Thymus (tissue), 11 donors: ENCODE results near the gene SKAP1. TPM values are rescaled to one million over a fixed set of nuclear protein-coding genes. Genes with fewer than 3 reads are reported as not detected.

Source experiments
- DNase-seq, 9 donors: peaks; one replicate each; pipeline ENCODE4 v3.0.0-alpha.2; 2013; ENCODE audit warnings: low spot score in 9 of 9, low read depth in 6 of 9, missing footprints in 1 of 9
- H3K27ac ChIP-seq, 2 donors: one replicate each; pipeline ENCODE4 v1.5.1; 2013; ENCODE audit warnings: control low read depth in 1 of 2, low read depth in 1 of 2, low read length in 1 of 2, mild to moderate bottlenecking in 1 of 2, moderate library complexity in 1 of 2
- H3K27me3 ChIP-seq, 2 donors: one replicate each; pipeline ENCODE4 v1.5.1; 2013; ENCODE audit warnings: low read length in 1 of 2; ENCODE audit not compliant: control insufficient read depth in 2 of 2, insufficient read depth in 1 of 2
- H3K36me3 ChIP-seq, 2 donors: one replicate each; pipeline ENCODE4 v1.5.1; 2013; ENCODE audit warnings: low read length in 1 of 2, mild to moderate bottlenecking in 1 of 2, moderate library complexity in 1 of 2; ENCODE audit not compliant: control insufficient read depth in 2 of 2, insufficient read depth in 2 of 2
- H3K4me1 ChIP-seq, 2 donors: one replicate each; pipeline ENCODE4 v1.5.1; 2013; ENCODE audit warnings: low read length in 2 of 2; ENCODE audit not compliant: control insufficient read depth in 2 of 2, insufficient read depth in 2 of 2
- H3K4me3 ChIP-seq, 2 donors: one replicate each; pipeline ENCODE4 v1.5.1; 2013; ENCODE audit warnings: low read length in 2 of 2, control low read depth in 1 of 2, mild to moderate bottlenecking in 1 of 2
- H3K9me3 ChIP-seq, 2 donors: one replicate each; pipeline ENCODE4 v1.5.1; 2013; ENCODE audit warnings: low read length in 1 of 2, mild to moderate bottlenecking in 1 of 2; ENCODE audit not compliant: control insufficient read depth in 2 of 2, insufficient read depth in 1 of 2
- WGBS: extraction: QIAGEN DNeasy Blood & Tissue Kit; methylation state at CpG from one replicate; pipeline ENCODE4 v1.1.7; 2013; 5-methylcytosine and 5-hydroxymethylcytosine counted together
- polyA plus RNA-seq: library from polyadenylated mRNA; stranded (reverse); fragments of 200-250 nt; gene quantifications from one replicate; pipeline ENCODE4 v1.2.3, GENCODE V29; 2013
- total RNA-seq: library from RNA; stranded (reverse); fragments of 120-200 nt; gene quantifications from one replicate; pipeline ENCODE4 v1.2.4, GENCODE V29; 2013
- donor health status: healthy.

Gene SKAP1
- total and polyA plus RNA-seq, 2 donors: 28.8 to 64.4 TPM

- Histone ChIP-seq H3K36me3 (peaks cover 4 to 13% of the 10 kb centered on the region in 2 donors), H3K4me3 (no peak overlapping the region), H3K27ac (no peak overlapping the region), H3K9me3 (no peaks in the 10 kb centered on the region), H3K27me3 (no peaks in the 10 kb centered on the region), H3K4me1 (no peaks in the 10 kb centered on the region)
- no peak for DNase-seq
- 75% methylated on average over 5 of the region's 5 CpGs for WGBS
Measured at GRCh38 chr17:48128400-48128799, 301.6 kb downstream of the SKAP1 start.

GRCh38 chr17:48127371-48128051 lies 302.5 kb downstream of the SKAP1 start:
- H3K27me3 ChIP-seq: no peaks in the 10 kb centered on the region
- H3K4me1 ChIP-seq: no peaks in the 10 kb centered on the region
- H3K4me3 ChIP-seq: no peak overlapping the region
- no peaks in the 10 kb centered on the region for H3K9me3 ChIP-seq
- no peak overlapping the region for H3K27ac ChIP-seq
- WGBS: 92% methylated on average over 9 of the region's 9 CpGs
- no peak for DNase-seq
- H3K36me3 ChIP-seq: peaks cover 12 to 22% of the 10 kb centered on the region in 2 donors

- no peak for DNase-seq
- H3K4me3 ChIP-seq: no peak overlapping the region
- H3K27ac ChIP-seq: no peak overlapping the region
- H3K36me3 ChIP-seq: peaks cover 22 to 32% of the 10 kb centered on the region in 2 donors
- over 99% methylated on average over 7 of the region's 7 CpGs for WGBS
- no peaks in the 10 kb centered on the region for H3K4me1 ChIP-seq
- H3K27me3 ChIP-seq: no peaks in the 10 kb centered on the region
- no peaks in the 10 kb centered on the region for H3K9me3 ChIP-seq
Measured at GRCh38 chr17:48126532-48126850, 303.5 kb downstream of the SKAP1 start.

GRCh38 chr17:48125829-48126531 lies 304.0 kb downstream of the SKAP1 start:
- WGBS: 84% methylated on average over 9 of the region's 9 CpGs
- peaks cover 27 to 37% of the 10 kb centered on the region in 2 donors for H3K36me3 ChIP-seq
- H3K9me3 ChIP-seq: no peaks in the 10 kb centered on the region
- no peaks in the 10 kb centered on the region for H3K4me1 ChIP-seq
- H3K27ac ChIP-seq: no peak overlapping the region
- H3K27me3 ChIP-seq: no peaks in the 10 kb centered on the region
- no peak overlapping the region for H3K4me3 ChIP-seq
- no peak for DNase-seq

GRCh38 chr17:48123776-48124388 lies 306.1 kb downstream of the SKAP1 start:
- Histone ChIP-seq H3K27ac (no peak overlapping the region), H3K9me3 (no peaks in the 10 kb centered on the region), H3K4me1 (no peaks in the 10 kb centered on the region), H3K27me3 (no peaks in the 10 kb centered on the region), H3K36me3 (peaks cover 38 to 43% of the 10 kb centered on the region in 2 donors), H3K4me3 (no peak overlapping the region)
- DNase-seq: no peak
- 98% methylated on average over 4 of the region's 4 CpGs for WGBS

- no peak overlapping the region for H3K4me3 ChIP-seq
- no peak for DNase-seq
- 95% methylated on average over 6 of the region's 6 CpGs for WGBS
- no peak overlapping the region for H3K27ac ChIP-seq
- H3K9me3 ChIP-seq: no peaks in the 10 kb centered on the region
- no peaks in the 10 kb centered on the region for H3K27me3 ChIP-seq
- peaks cover 45 to 48% of the 10 kb centered on the region in 2 donors for H3K36me3 ChIP-seq
- H3K4me1 ChIP-seq: no peaks in the 10 kb centered on the region
Measured at GRCh38 chr17:48123111-48123510, 306.9 kb downstream of the SKAP1 start.

GRCh38 chr17:48122665-48123045 lies 307.4 kb downstream of the SKAP1 start:
- H3K36me3 ChIP-seq: peaks cover 49 to 51% of the 10 kb centered on the region in 2 donors
- 96% methylated on average over 3 of the region's 3 CpGs for WGBS
- no peak overlapping the region for H3K27ac ChIP-seq
- H3K4me1 ChIP-seq: no peaks in the 10 kb centered on the region
- H3K27me3 ChIP-seq: no peaks in the 10 kb centered on the region
- H3K9me3 ChIP-seq: no peaks in the 10 kb centered on the region
- DNase-seq: no peak
- H3K4me3 ChIP-seq: no peak overlapping the region

GRCh38 chr17:48121923-48122664 lies 307.9 kb downstream of the SKAP1 start:
- no peak overlapping the region for H3K27ac ChIP-seq
- 88% methylated on average over 9 of the region's 9 CpGs for WGBS
- no peak overlapping the region for H3K4me3 ChIP-seq
- H3K4me1 ChIP-seq: no peaks in the 10 kb centered on the region
- no peaks in the 10 kb centered on the region for H3K27me3 ChIP-seq
- peaks cover 53 to 55% of the 10 kb centered on the region in 2 donors for H3K36me3 ChIP-seq
- no peaks in the 10 kb centered on the region for H3K9me3 ChIP-seq
- no peak for DNase-seq
